ENCODE data around the gene CAD.

GRCh38 chr2:27179344-27180000 is 37.7 kb upstream of the CAD start:
- no peak for TF ChIP-seq CTCF (IDR thresholded peaks at IDR 0.05)
- TF ChIP-seq POLR2AphosphoS5 (IDR thresholded peaks at IDR 0.05), result no peak
